Vagina (tissue), 2 donors: ENCODE data around the gene NLRC3. TPM values are rescaled to one million over a fixed set of nuclear protein-coding genes. Genes with fewer than 3 reads are reported as not detected.

ENCODE experiments used
- DNase-seq, 2 donors: peaks; one replicate each; pipeline ENCODE4 v3.0.0-alpha.2; 2017; ENCODE audit errors: extremely low spot score in 2 of 2
- H3K27ac ChIP-seq: fragments of 200-600 bp; sonication (generic); one replicate; pipeline ENCODE4 v1.5.1; 2019
- H3K27me3 ChIP-seq: fragments of 200-600 bp; sonication (generic); one replicate; pipeline ENCODE4 v1.5.1; 2019
- H3K36me3 ChIP-seq, 2 donors: fragments of 200-600 bp; sonication (generic); one replicate each; pipeline ENCODE4 v1.5.1; 2017 to 2019
- H3K4me1 ChIP-seq: fragments of 200-600 bp; sonication (generic); one replicate; pipeline ENCODE4 v1.5.1; 2019
- H3K4me3 ChIP-seq, 2 donors: fragments of 200-600 bp; sonication (generic); 1 replicate in 1 of 2; 2 replicates in 1 of 2; pipeline ENCODE4 v1.5.1; 2016 to 2019
- H3K9me3 ChIP-seq: fragments of 200-600 bp; sonication (generic); one replicate; pipeline ENCODE4 v1.5.1; 2019
- CTCF ChIP-seq, 3 experiments: fragments of 450-650 bp in 2 of 3; fragments of 200-600 bp in 1 of 3; sonication (generic) in 1 of 3; IDR thresholded peaks; one replicate each; pipeline ENCODE4 v1.5.1; 2017 to 2019; ENCODE audit warnings: antibody characterized with exemption in 3 of 3, mild to moderate bottlenecking in 2 of 3, moderate library complexity in 2 of 3
- POLR2A ChIP-seq, 2 donors: fragments of 450-650 bp; IDR thresholded peaks; one replicate each; pipeline ENCODE4 v1.6.1; 2017; ENCODE audit warnings: antibody characterized with exemption in 2 of 2, mild to moderate bottlenecking in 2 of 2, moderate library complexity in 2 of 2
- POLR2AphosphoS5 ChIP-seq, 2 donors: sonication (generic); formaldehyde crosslinking; IDR thresholded peaks; one replicate each; pipeline ENCODE4 v1.9.0; 2017; ENCODE audit warnings: antibody characterized with exemption in 2 of 2, mild to moderate bottlenecking in 2 of 2, low read depth in 1 of 2; ENCODE audit not compliant: insufficient read depth in 1 of 2
- intact Hi-C: fragments of 100-400 bp; cut with DNase I; formaldehyde crosslinking; loops from one replicate; pipeline ENCODE4 v1.15.1; 2023
- total RNA-seq: library from RNA; depleted of rRNA; stranded (reverse); fragments of >200 nt; gene quantifications from one replicate; pipeline ENCODE4 v1.2.3, GENCODE V29; 2016

The NLRC3 gene
- total RNA-seq, 1 donor from 2014 or later: 12.5 TPM

DNA sequence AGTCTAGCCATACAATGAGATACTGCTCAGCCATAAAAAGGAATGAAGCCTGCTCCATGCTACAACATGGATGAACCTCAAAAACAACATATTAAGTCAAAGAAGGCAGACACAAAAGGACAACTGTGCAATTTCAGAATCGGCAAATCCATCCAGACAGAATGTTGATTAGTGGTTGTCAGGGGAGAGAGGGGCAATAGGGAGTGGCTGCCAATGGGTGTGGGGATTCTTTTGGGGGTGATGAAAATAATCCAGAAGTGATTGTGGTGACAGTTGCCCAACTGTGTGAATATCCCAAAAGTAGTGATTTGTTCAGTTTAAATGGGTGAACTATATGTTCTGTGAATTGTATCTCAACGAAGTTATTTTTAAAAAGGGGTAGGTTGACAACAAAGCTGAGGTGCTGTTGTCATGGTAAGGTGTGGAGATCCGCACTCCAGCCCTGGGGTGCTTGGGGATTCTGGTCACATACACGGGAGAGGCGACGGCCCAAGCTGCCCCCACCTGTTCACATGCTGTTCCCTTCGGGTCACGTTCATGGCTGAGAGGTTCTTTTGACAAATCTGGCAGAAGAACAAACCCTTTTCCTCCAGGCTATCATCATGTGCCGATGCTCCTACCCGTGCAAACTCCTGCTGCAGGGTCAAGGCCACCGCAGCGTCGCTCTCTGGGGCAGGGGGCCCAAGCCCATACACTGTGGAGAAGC is 24.6 kb upstream of the NLRC3 start:
- no peaks in the 10 kb centered on the region for H3K9me3 ChIP-seq
- peaks cover 0 to 19% of the 10 kb centered on the region in 2 donors for H3K36me3 ChIP-seq
- H3K27ac ChIP-seq: no peak overlapping the region
- no peaks in the 10 kb centered on the region for H3K27me3 ChIP-seq
- H3K4me1 ChIP-seq: no peaks in the 10 kb centered on the region
- no peak overlapping the region for H3K4me3 ChIP-seq
- TF ChIP-seq CTCF (IDR thresholded peaks at IDR 0.05): no peak
- no peak for TF ChIP-seq POLR2AphosphoS5 (IDR thresholded peaks at IDR 0.05; ENCODE audit: insufficient read depth in 1 of 2, low read depth in 1 of 2)
- TF ChIP-seq POLR2A (IDR thresholded peaks at IDR 0.05): no peak
- intact Hi-C loops: no loop called here
- DNase-seq: no peak

- H3K27ac ChIP-seq: no peak overlapping the region
- H3K9me3 ChIP-seq: no peaks in the 10 kb centered on the region
- H3K27me3 ChIP-seq: no peaks in the 10 kb centered on the region
- no peak for DNase-seq
- H3K4me1 ChIP-seq: no peaks in the 10 kb centered on the region
- peaks cover 0 to 19% of the 10 kb centered on the region in 2 donors for H3K36me3 ChIP-seq
- no peak overlapping the region for H3K4me3 ChIP-seq
- no peak for TF ChIP-seq POLR2A (IDR thresholded peaks at IDR 0.05)
- no peak for TF ChIP-seq CTCF (IDR thresholded peaks at IDR 0.05)
- TF ChIP-seq POLR2AphosphoS5 (IDR thresholded peaks at IDR 0.05; ENCODE audit: insufficient read depth in 1 of 2, low read depth in 1 of 2): no peak
- intact Hi-C loops: no loop called here
Measured at GRCh38 chr16:3599922-3600321, 22.7 kb upstream of the NLRC3 start.

GRCh38 chr16:3599121-3599520 is 21.9 kb upstream of the NLRC3 start:
- no peak for TF ChIP-seq CTCF (IDR thresholded peaks at IDR 0.05)
- DNase-seq: no peak
- intact Hi-C loops: no loop called here
- H3K4me1 ChIP-seq: no peaks in the 10 kb centered on the region
- H3K9me3 ChIP-seq: no peaks in the 10 kb centered on the region
- no peaks in the 10 kb centered on the region for H3K27me3 ChIP-seq
- no peak overlapping the region for H3K4me3 ChIP-seq
- H3K36me3 ChIP-seq: peaks cover 0 to 19% of the 10 kb centered on the region in 2 donors
- H3K27ac ChIP-seq: no peak overlapping the region

GRCh38 chr16:3598236-3598635 is 21.0 kb upstream of the NLRC3 start:
- Histone ChIP-seq H3K4me3 (no peak overlapping the region), H3K27ac (no peak overlapping the region), H3K4me1 (no peaks in the 10 kb centered on the region), H3K36me3 (peaks cover 0 to 12% of the 10 kb centered on the region in 2 donors), H3K27me3 (no peaks in the 10 kb centered on the region), H3K9me3 (no peaks in the 10 kb centered on the region)
- intact Hi-C loops: no loop called here
- no peak for DNase-seq
- TF ChIP-seq CTCF (IDR thresholded peaks at IDR 0.05): no peak
- TF ChIP-seq POLR2A (IDR thresholded peaks at IDR 0.05): no peak
- no peak for TF ChIP-seq POLR2AphosphoS5 (IDR thresholded peaks at IDR 0.05; ENCODE audit: insufficient read depth in 1 of 2, low read depth in 1 of 2)

DNA sequence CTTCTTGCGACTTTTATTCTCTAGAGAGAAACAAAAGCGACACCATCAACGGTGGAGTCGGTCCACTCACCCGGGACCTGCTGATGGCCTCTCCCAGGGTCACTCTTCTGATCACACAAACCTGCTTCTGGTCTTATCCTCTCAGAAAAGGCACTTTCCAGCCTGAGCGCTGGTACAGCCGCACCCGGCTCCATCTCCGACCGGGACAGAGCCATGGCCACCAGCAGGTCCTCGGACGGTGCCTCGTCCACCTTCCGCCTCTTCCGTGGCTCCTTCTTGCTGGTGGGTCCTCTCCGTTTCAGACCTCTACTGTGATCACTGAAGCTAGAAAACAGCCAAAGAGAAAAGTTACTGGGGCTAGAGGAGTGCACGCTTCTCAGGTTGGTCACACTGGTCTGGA is 20.5 kb upstream of the NLRC3 start:
- intact Hi-C loops: no loop called here
- no peak for TF ChIP-seq POLR2A (IDR thresholded peaks at IDR 0.05)
- TF ChIP-seq POLR2AphosphoS5 (IDR thresholded peaks at IDR 0.05; ENCODE audit: insufficient read depth in 1 of 2, low read depth in 1 of 2): no peak
- no peak for TF ChIP-seq CTCF (IDR thresholded peaks at IDR 0.05)
- no peaks in the 10 kb centered on the region for H3K9me3 ChIP-seq
- H3K36me3 ChIP-seq: peaks cover 0 to 12% of the 10 kb centered on the region in 2 donors
- H3K27me3 ChIP-seq: no peaks in the 10 kb centered on the region
- no peak overlapping the region for H3K4me3 ChIP-seq
- DNase-seq: no peak
- no peaks in the 10 kb centered on the region for H3K4me1 ChIP-seq
- H3K27ac ChIP-seq: no peak overlapping the region
